HG03565 (cell line): ENCODE results near the gene TSHZ1.

Source experiments
- ATAC-seq: cut with Tn5 transposase; IDR thresholded peaks from one replicate; pipeline ENCODE4 v1.9.1; 2021; ENCODE audit warnings: mild to moderate bottlenecking, moderate library complexity; ENCODE audit not compliant: unreplicated experiment

Gene TSHZ1

GRCh38 chr18:75338631-75339030 is 128.0 kb downstream of the TSHZ1 start:
- no peak for ATAC-seq
